MCF 10A (cell line): ENCODE results near the gene CUBN. TPM values are rescaled to one million over a fixed set of nuclear protein-coding genes. Genes with fewer than 3 reads are reported as not detected.

Experiments
- BruUV-seq: library from RNA; stranded (reverse); fragments of 400-500 nt; replicated peaks from 2 replicates; lab custom pipeline; 2021; lab: Mats Ljungman, UMichigan
- CTCF ChIA-PET: fragments of 300-600 bp; sonication (Branson Sonifier 250); formaldehyde crosslinking; extraction: SDS; loops from one replicate; lab custom pipeline; 2021; ENCODE audit warnings: antibody characterized with exemption, inconsistent platforms; lab: Yijun Ruan, JAX
- POLR2A ChIA-PET: fragments of 300-600, 350-650 bp; sonication (Branson Sonifier 250); formaldehyde crosslinking; extraction: SDS; loops from one replicate; lab custom pipeline; 2020; ENCODE audit warnings: antibody characterized with exemption, inconsistent platforms; lab: Yijun Ruan, JAX
- DNase-seq: peaks from one replicate; pipeline ENCODE4 v3.0.0-alpha.2; 2018; ENCODE audit not compliant: unreplicated experiment
- H3K27ac Mint-ChIP-seq: one replicate; pipeline ENCODE4 v1.8.0; 2022; ENCODE audit warnings: mild to moderate bottlenecking, low read depth, mixed read lengths; ENCODE audit not compliant: unreplicated experiment
- H3K27me3 Mint-ChIP-seq: one replicate; pipeline ENCODE4 v1.8.0; 2022; ENCODE audit warnings: mixed read lengths; ENCODE audit not compliant: insufficient read depth, unreplicated experiment
- H3K36me3 Mint-ChIP-seq: one replicate; pipeline ENCODE4 v1.8.0; 2022; ENCODE audit warnings: mild to moderate bottlenecking, moderate library complexity, mixed read lengths; ENCODE audit not compliant: insufficient read depth, unreplicated experiment
- H3K4me1 Mint-ChIP-seq: one replicate; pipeline ENCODE4 v1.8.0; 2022; ENCODE audit warnings: mixed read lengths; ENCODE audit not compliant: insufficient read depth, unreplicated experiment
- H3K4me3 Mint-ChIP-seq: one replicate; pipeline ENCODE4 v1.8.0; 2022; ENCODE audit warnings: mild to moderate bottlenecking, moderate library complexity, mixed read lengths; ENCODE audit not compliant: unreplicated experiment
- H3K9me3 Mint-ChIP-seq: one replicate; pipeline ENCODE4 v1.8.0; 2022; ENCODE audit warnings: mixed read lengths; ENCODE audit not compliant: unreplicated experiment
- intact Hi-C: fragments of 100-400 bp; cut with micrococcal nuclease; formaldehyde crosslinking; loops from 2 replicates; pipeline ENCODE4 v1.14.1; 2022
- total RNA-seq: library from RNA; stranded (reverse); gene quantifications from 2 replicates; pipeline ENCODE4 v1.2.3, GENCODE V29; 2022
- TF ChIP-seq, protein P1 (sequence below): fragments of 200-600 bp; IDR thresholded peaks from one replicate; pipeline ENCODE4 v1.8.0; 2022; ENCODE audit warnings: antibody characterized with exemption, mild to moderate bottlenecking; ENCODE audit not compliant: unreplicated experiment

Gene CUBN
- total RNA-seq, 1 experiment from 2014 or later: 1.3 TPM

- TF ChIP-seq, protein P1, sequence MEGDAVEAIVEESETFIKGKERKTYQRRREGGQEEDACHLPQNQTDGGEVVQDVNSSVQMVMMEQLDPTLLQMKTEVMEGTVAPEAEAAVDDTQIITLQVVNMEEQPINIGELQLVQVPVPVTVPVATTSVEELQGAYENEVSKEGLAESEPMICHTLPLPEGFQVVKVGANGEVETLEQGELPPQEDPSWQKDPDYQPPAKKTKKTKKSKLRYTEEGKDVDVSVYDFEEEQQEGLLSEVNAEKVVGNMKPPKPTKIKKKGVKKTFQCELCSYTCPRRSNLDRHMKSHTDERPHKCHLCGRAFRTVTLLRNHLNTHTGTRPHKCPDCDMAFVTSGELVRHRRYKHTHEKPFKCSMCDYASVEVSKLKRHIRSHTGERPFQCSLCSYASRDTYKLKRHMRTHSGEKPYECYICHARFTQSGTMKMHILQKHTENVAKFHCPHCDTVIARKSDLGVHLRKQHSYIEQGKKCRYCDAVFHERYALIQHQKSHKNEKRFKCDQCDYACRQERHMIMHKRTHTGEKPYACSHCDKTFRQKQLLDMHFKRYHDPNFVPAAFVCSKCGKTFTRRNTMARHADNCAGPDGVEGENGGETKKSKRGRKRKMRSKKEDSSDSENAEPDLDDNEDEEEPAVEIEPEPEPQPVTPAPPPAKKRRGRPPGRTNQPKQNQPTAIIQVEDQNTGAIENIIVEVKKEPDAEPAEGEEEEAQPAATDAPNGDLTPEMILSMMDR: no peak
- BruUV-seq: no TSS peak
- POLR2A ChIA-PET: interaction anchor here (0.9 kb wide), 1 partner anchor 402 kb away, joined by 3 read pairs; no protein-coding TSS in a partner anchor
- Mint-ChIP-seq H3K4me3 (no peak overlapping the region), H3K9me3 (no peaks in the 10 kb centered on the region), H3K27ac (peak overlapping the region; percentile 27), H3K36me3 (peaks cover 14% of the 10 kb centered on the region), H3K27me3 (no peaks in the 10 kb centered on the region), H3K4me1 (peaks cover 17% of the 10 kb centered on the region)
- DNase-seq: no peak
- CTCF ChIA-PET: interaction anchor here (0.6 to 1.1 kb wide), 4 partner anchors 14 to 343 kb away, joined by 3 to 7 read pairs (median 4); no protein-coding TSS in a partner anchor
- intact Hi-C loops: no loop called here
Measured at GRCh38 chr10:16814012-16814411, 315.6 kb downstream of the CUBN start.

- Mint-ChIP-seq H3K9me3 (no peaks in the 10 kb centered on the region), H3K27me3 (no peaks in the 10 kb centered on the region), H3K4me3 (no peak overlapping the region), H3K27ac (no peak overlapping the region), H3K4me1 (peaks cover 17% of the 10 kb centered on the region), H3K36me3 (peaks cover 14% of the 10 kb centered on the region)
- BruUV-seq: no TSS peak
- DNase-seq: no peak
- intact Hi-C loops: no loop called here
- TF ChIP-seq, protein P1: no peak
- CTCF ChIA-PET: interaction anchor here (0.6 to 1.4 kb wide), 5 partner anchors 401 to 867 kb away, joined by 3 to 5 read pairs (median 4); no protein-coding TSS in a partner anchor
- POLR2A ChIA-PET: interaction anchor here (0.6 to 1.2 kb wide), 3 partner anchors 71 to 785 kb away, joined by 3 to 4 read pairs (median 3); no protein-coding TSS in a partner anchor
Measured at GRCh38 chr10:16812676-16813075, 316.9 kb downstream of the CUBN start.

- no peak for DNase-seq
- intact Hi-C loops: no loop called here
- no TSS peak for BruUV-seq
- Mint-ChIP-seq H3K27me3 (no peaks in the 10 kb centered on the region), H3K9me3 (no peaks in the 10 kb centered on the region), H3K27ac (no peak overlapping the region), H3K4me3 (no peak overlapping the region), H3K4me1 (peaks cover 17% of the 10 kb centered on the region), H3K36me3 (peaks cover 14% of the 10 kb centered on the region)
- ChIA-PET CTCF (interaction anchor here (0.6 to 1.4 kb wide), 3 partner anchors 445 to 933 kb away, joined by 3 to 5 read pairs (median 4); no protein-coding TSS in a partner anchor), POLR2A (no interaction called here)
- TF ChIP-seq, protein P1: no peak
Measured at GRCh38 chr10:16811765-16812164, 317.8 kb downstream of the CUBN start.

DNA sequence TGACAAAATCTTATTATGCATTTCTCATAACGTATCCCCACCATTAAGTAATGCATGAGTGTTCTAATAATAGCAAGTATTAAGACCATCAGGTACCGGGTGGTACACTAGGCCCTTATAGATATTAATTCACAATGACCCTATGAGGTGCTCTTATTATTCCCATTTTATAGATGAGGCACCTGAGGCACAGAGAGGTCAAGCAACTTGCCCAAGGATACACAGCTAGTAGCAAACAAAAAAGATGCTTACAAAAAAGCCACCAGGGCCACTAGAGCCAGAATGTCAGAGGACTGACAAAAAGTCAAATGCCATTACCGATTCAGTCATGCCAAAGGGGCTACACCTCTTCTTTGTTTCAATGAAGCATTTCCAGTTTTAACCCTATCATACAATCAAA, 318.3 kb downstream of the CUBN start:
- intact Hi-C loops: no loop called here
- H3K4me1 Mint-ChIP-seq: peaks cover 15% of the 10 kb centered on the region
- CTCF ChIA-PET: interaction anchor here (0.6 to 1.0 kb wide), 2 partner anchors 859 to 932 kb away, joined by 3 to 5 read pairs; no protein-coding TSS in a partner anchor
- H3K4me3 Mint-ChIP-seq: no peak overlapping the region
- DNase-seq: no peak
- no TSS peak for BruUV-seq
- peaks cover 14% of the 10 kb centered on the region for H3K36me3 Mint-ChIP-seq
- no peaks in the 10 kb centered on the region for H3K9me3 Mint-ChIP-seq
- no peak overlapping the region for H3K27ac Mint-ChIP-seq
- POLR2A ChIA-PET: no interaction called here
- H3K27me3 Mint-ChIP-seq: no peaks in the 10 kb centered on the region
- TF ChIP-seq, protein P1: no peak
